Left ventricle myocardium inferior (tissue), 1 donor: Measurements from ENCODE around the gene ZMYND10. TPM values are rescaled to one million over a fixed set of nuclear protein-coding genes. Genes with fewer than 3 reads are reported as not detected.

ENCODE experiments used
- DNase-seq: peaks from one replicate; pipeline ENCODE4 v3.0.0-alpha.2; 2020
- H3K27ac ChIP-seq: fragments of 200-600 bp; replicated peaks from 2 replicates; pipeline ENCODE4 v1.8.0; 2021
- H3K27me3 ChIP-seq: fragments of 200-600 bp; 2 replicates; pipeline ENCODE4 v1.8.0; 2021; ENCODE audit warnings: low read depth
- H3K36me3 ChIP-seq: fragments of 200-600 bp; 2 replicates; pipeline ENCODE4 v1.8.0; 2021
- H3K4me1 ChIP-seq: fragments of 200-600 bp; 2 replicates; pipeline ENCODE4 v1.8.0; 2021
- H3K4me3 ChIP-seq: fragments of 200-600 bp; 2 replicates; pipeline ENCODE4 v1.8.0; 2021; ENCODE audit warnings: mild to moderate bottlenecking, moderate library complexity
- H3K9me3 ChIP-seq: fragments of 200-600 bp; replicated peaks from 2 replicates; pipeline ENCODE4 v1.8.0; 2021
- intact Hi-C: fragments of 100-400 bp; cut with micrococcal nuclease; formaldehyde crosslinking; loops from one replicate; pipeline ENCODE4 v1.11.0; 2022
- total RNA-seq: library from RNA; stranded (reverse); fragmentation: NEBNext Ultra II Directional; extraction: Animal tissue kit (Norgen Biotek cat#: 25700); gene quantifications from one replicate; pipeline ENCODE4 v1.2.1, GENCODE V29; 2021
- TF ChIP-seq, protein P1 (sequence below): fragments of 200-600 bp; IDR thresholded peaks from 2 replicates; pipeline ENCODE4 v1.8.0; 2021; ENCODE audit warnings: antibody characterized with exemption, mild to moderate bottlenecking, borderline replicate concordance
- donor health status: DM: no; HTN: yes; CAD: no; lungs with severe emphysema.

ZMYND10 gene
- total RNA-seq, 1 donor from 2014 or later = not detected

DNA sequence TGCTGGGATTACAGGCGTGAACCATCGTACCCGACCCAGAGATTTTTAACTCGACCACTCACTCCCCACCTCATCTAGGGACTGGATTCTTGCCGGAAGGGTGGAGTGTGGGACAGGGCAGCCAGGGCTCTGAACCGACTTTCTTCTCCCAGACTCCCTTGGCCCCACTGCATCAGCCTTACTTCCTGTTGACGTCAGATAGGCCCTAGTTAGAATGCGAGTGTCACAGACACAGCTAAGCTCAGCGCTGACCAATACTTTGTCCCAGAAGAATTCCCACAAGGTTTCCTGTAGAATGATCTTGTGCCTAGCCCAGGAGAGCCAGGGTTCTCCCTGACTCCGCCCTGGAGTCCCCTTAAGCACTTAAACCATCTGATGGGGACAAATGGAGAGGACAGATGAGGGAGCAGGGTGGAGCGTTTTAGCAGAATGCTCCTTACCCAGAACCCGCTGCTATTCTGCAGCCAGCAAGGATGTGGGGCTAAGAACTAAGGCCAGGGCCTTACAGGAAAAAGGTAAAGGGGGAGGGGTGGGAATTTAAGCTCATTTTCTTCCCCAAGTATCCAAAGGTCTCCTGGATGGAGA, 11.7 kb downstream of the ZMYND10 start:
- intact Hi-C loops = no loop called here
- Histone ChIP-seq H3K27me3 (no peaks in the 10 kb centered on the region), H3K9me3 (no peaks in the 10 kb centered on the region), H3K4me1 (peaks cover 86% of the 10 kb centered on the region), H3K27ac (peak overlapping the region; percentile 95), H3K36me3 (peaks cover 37% of the 10 kb centered on the region), H3K4me3 (peak overlapping the region; percentile 97)
- TF ChIP-seq, protein P1, sequence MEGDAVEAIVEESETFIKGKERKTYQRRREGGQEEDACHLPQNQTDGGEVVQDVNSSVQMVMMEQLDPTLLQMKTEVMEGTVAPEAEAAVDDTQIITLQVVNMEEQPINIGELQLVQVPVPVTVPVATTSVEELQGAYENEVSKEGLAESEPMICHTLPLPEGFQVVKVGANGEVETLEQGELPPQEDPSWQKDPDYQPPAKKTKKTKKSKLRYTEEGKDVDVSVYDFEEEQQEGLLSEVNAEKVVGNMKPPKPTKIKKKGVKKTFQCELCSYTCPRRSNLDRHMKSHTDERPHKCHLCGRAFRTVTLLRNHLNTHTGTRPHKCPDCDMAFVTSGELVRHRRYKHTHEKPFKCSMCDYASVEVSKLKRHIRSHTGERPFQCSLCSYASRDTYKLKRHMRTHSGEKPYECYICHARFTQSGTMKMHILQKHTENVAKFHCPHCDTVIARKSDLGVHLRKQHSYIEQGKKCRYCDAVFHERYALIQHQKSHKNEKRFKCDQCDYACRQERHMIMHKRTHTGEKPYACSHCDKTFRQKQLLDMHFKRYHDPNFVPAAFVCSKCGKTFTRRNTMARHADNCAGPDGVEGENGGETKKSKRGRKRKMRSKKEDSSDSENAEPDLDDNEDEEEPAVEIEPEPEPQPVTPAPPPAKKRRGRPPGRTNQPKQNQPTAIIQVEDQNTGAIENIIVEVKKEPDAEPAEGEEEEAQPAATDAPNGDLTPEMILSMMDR = no peak
- peak; percentile 64 for DNase-seq

DNA sequence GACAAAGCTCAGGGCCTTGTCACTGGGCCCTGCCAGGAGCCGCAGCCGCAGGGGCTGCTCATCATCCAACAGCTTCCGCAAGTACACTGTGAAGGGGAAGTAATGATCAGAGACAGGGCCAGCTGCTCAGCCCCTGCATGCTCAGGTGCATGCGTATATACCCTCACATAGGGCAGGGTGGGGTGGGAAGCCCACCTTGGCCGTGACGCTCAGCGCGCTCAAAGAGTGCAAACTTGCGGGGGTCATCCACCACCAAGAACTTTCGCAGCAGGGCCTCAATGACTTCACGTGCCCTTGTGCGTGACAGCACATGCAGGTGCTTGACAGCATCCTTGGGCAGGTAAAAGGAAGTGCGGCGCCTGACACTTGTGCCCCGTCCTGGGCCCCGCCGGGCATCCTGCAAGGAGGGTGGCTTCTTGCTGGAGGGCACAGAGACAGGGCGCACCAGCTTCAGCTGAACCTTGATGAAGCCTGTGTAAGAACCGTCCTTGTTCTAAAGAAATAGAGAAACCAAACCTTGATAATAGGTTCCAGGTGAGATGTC, 14.1 kb downstream of the ZMYND10 start:
- no peaks in the 10 kb centered on the region for H3K9me3 ChIP-seq
- no peak for DNase-seq
- no peak overlapping the region for H3K4me3 ChIP-seq
- H3K4me1 ChIP-seq = peaks cover 90% of the 10 kb centered on the region
- intact Hi-C loops = no loop called here
- H3K27me3 ChIP-seq = no peaks in the 10 kb centered on the region
- H3K36me3 ChIP-seq = peaks cover 41% of the 10 kb centered on the region
- TF ChIP-seq, protein P1 = no peak
- H3K27ac ChIP-seq = no peak overlapping the region

DNA sequence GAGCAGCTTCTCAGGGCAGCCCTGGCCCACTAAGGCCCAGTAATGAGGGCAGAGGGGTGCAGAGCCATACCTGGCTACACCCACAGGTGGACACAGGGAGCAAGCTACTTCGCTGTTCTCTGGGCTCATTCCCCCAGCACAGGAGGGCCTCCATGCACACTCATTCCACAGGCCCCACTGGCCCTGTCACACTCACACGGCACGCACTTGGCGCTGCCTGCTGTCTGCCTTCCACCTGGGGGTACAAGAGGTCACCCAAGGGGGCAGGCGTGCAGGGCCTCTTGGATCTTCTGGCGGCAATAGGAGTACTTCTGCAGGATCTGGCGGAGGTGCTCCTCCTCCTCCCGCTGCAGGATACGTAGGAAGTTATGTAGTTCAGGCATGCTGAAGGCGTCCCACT, 15.2 kb downstream of the ZMYND10 start:
- TF ChIP-seq, protein P1 = no peak
- DNase-seq = no peak
- Histone ChIP-seq H3K27me3 (no peaks in the 10 kb centered on the region), H3K27ac (no peak overlapping the region), H3K4me1 (peaks cover 83% of the 10 kb centered on the region), H3K9me3 (no peaks in the 10 kb centered on the region), H3K36me3 (peaks cover 52% of the 10 kb centered on the region), H3K4me3 (no peak overlapping the region)
- intact Hi-C loops = no loop called here

DNA sequence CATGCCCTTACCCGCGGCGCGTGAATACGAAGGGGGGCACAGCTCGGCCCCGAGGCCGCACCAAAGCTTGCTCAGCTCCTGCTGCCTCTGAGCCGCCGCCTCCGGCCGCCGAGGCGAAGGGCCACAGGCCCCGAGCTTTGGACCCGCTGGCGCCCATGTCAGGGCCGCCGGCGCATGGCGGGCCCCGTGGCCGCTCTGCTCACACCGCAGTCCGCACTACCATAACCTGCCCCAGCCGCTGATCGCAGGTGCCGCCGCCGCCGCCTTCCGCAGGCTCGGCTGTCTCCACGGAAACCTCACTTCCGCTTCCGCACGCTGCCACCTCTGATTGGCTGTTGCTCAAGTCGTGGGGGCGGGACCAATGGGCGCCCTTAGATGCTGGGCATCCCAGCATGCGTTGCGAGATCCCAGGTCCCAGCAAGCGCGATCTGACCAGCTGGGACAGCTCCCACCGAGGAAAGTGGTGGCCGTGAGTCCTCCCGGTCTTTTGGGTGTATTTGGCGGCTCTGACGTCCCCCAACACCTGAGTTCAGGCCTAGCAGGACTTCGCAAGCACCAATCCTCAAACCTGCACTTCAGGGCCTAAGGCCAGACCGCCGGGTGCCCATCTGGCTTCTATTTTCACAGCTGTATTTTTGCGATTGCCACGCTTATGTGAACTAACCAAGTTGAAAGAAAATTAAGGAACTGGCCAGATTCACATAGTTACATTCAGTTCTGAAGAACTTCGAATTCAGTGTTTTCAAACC, 17.4 kb downstream of the ZMYND10 start, which contains the start of gene TUSC2:
TUSC2 (minus strand) TSS at position 281 of the 749 bp plus-strand sequence; CDS start at position 157, 124 bp downstream.
- TF ChIP-seq, protein P1 = no peak
- Histone ChIP-seq H3K4me3 (peak within 1 kb of the TSS; percentile 97), H3K4me1 (peaks cover 83% of the 10 kb centered on the region), H3K27ac (peak within 1 kb of the TSS; percentile 89), H3K36me3 (peaks cover 55% of the 10 kb centered on the region), H3K27me3 (no peaks in the 10 kb centered on the region), H3K9me3 (no peaks in the 10 kb centered on the region)
- intact Hi-C loops = no loop called here
- peak; percentile 97 for DNase-seq

DNA sequence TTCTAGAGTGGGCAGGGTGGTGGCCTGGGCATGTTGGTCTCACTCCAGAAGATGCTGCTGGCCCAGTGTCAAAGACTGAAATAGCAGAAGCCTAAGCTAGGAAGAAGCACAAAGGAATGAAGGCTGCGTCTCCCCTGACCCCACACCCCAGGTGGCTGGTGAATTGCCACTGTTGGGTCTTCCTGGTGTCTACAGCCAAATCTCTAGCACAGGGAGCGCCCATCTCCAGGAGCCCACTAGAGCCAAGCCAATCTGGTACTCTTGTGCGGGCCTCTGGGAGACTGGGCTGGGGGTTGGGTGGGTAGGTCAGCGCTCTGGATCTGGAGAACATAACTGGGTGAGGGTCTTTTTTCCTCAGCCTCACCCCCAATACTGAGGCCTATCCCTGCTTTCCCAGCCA, 18.4 kb downstream of the ZMYND10 start:
- Histone ChIP-seq H3K36me3 (peaks cover 51% of the 10 kb centered on the region), H3K27ac (no peak overlapping the region), H3K4me3 (peak overlapping the region; percentile 97), H3K4me1 (peaks cover 83% of the 10 kb centered on the region), H3K27me3 (no peaks in the 10 kb centered on the region), H3K9me3 (no peaks in the 10 kb centered on the region)
- intact Hi-C loops = no loop called here
- TF ChIP-seq, protein P1 = no peak
- DNase-seq = no peak
